Left kidney (tissue), 2 donors: ENCODE measurements around the gene PCBP3. TPM values are rescaled to one million over a fixed set of nuclear protein-coding genes. Genes with fewer than 3 reads are reported as not detected.
"Not testable (repeated sequence)": the region's sequence is repeated elsewhere in the genome, so short reads cannot be mapped to it uniquely, and the experiment has no call there.

Experiments
- DNase-seq: peaks from one replicate; pipeline ENCODE4 v3.0.0-alpha.2; 2013
- polyA plus RNA-seq: library from polyadenylated mRNA; unstranded; fragments of 120-200 nt; gene quantifications from one replicate; pipeline ENCODE4 v1.2.1, GENCODE V29; 2013; ENCODE audit not compliant: insufficient read length

PCBP3 gene
- polyA plus RNA-seq, 1 donor = 2.0 TPM

- no peak for DNase-seq
Measured at GRCh38 chr21:45613396-45613795, 30.1 kb upstream of the PCBP3 start.

GRCh38 chr21:45613881-45614280 is 29.6 kb upstream of the PCBP3 start:
- no peak for DNase-seq

GRCh38 chr21:45615145-45615711 is 28.3 kb upstream of the PCBP3 start:
- no peak for DNase-seq

- DNase-seq = no peak
Measured at GRCh38 chr21:45617021-45617921, 26.3 kb upstream of the PCBP3 start.

- DNase-seq = no peak
Measured at GRCh38 chr21:45618287-45618686, 25.2 kb upstream of the PCBP3 start.

- DNase-seq = no peak
Measured at GRCh38 chr21:45618846-45619485, 24.6 kb upstream of the PCBP3 start.

GRCh38 chr21:45620201-45620923 is 23.2 kb upstream of the PCBP3 start:
- no peak for DNase-seq

GRCh38 chr21:45621435-45622331 is 21.8 kb upstream of the PCBP3 start:
- DNase-seq = not testable (repeated sequence)

- DNase-seq = no peak
Measured at GRCh38 chr21:45622416-45623097, 21.0 kb upstream of the PCBP3 start.

GRCh38 chr21:45623436-45623835 is 20.1 kb upstream of the PCBP3 start:
- no peak for DNase-seq

- not testable (repeated sequence) for DNase-seq
Measured at GRCh38 chr21:45626127-45626526, 17.4 kb upstream of the PCBP3 start.

GRCh38 chr21:45629046-45629981 is 14.2 kb upstream of the PCBP3 start:
- no peak for DNase-seq

- no peak for DNase-seq
Measured at GRCh38 chr21:45630066-45630694, 13.3 kb upstream of the PCBP3 start.

GRCh38 chr21:45630876-45631275 is 12.6 kb upstream of the PCBP3 start:
- no peak for DNase-seq

GRCh38 chr21:45631540-45631939 is 12.0 kb upstream of the PCBP3 start:
- no peak for DNase-seq

- DNase-seq = no peak
Measured at GRCh38 chr21:45632160-45632559, 11.4 kb upstream of the PCBP3 start.

- no peak for DNase-seq
Measured at GRCh38 chr21:45632637-45633251, 10.8 kb upstream of the PCBP3 start.

- DNase-seq = no peak
Measured at GRCh38 chr21:45634511-45635183, 8.9 kb upstream of the PCBP3 start.
